Activated CD8-positive, alpha-beta T cell treated with anti-CD3 and anti-CD28 coated beads for 36 hours (primary cell): ENCODE measurements around the gene RASGEF1C. TPM values are rescaled to one million over a fixed set of nuclear protein-coding genes. Genes with fewer than 3 reads are reported as not detected.

Source experiments
- ATAC-seq: fragments of 200-7000 bp; cut with Tn5 transposase; one replicate; pipeline ENCODE4 v1.10.0; 2021; ENCODE audit warnings: mild to moderate bottlenecking, moderate library complexity
- CTCF ChIA-PET: fragments of 350-600 bp; sonication (Branson Sonifier 250); formaldehyde crosslinking; loops from one replicate; lab custom pipeline; 2021; ENCODE audit warnings: antibody characterized with exemption; lab: Charles Lee
- POLR2A ChIA-PET: fragments of 350-600 bp; sonication (Branson Sonifier 250); formaldehyde crosslinking; loops from one replicate; lab custom pipeline; 2021; ENCODE audit warnings: antibody characterized with exemption; lab: Charles Lee
- DNase-seq: peaks from one replicate; pipeline ENCODE4 v3.0.0-alpha.2; 2020
- H3K27ac Mint-ChIP-seq: one replicate; pipeline ENCODE4 v1.8.0; 2021; ENCODE audit warnings: mild to moderate bottlenecking, mixed read lengths
- H3K27me3 Mint-ChIP-seq: one replicate; pipeline ENCODE4 v1.8.0; 2021; ENCODE audit warnings: mixed read lengths
- H3K36me3 Mint-ChIP-seq: one replicate; pipeline ENCODE4 v1.8.0; 2021; ENCODE audit warnings: low read depth, mixed read lengths
- H3K4me1 Mint-ChIP-seq: one replicate; pipeline ENCODE4 v1.8.0; 2021; ENCODE audit warnings: low read depth, mixed read lengths
- H3K4me3 Mint-ChIP-seq: one replicate; pipeline ENCODE4 v1.8.0; 2021; ENCODE audit warnings: mild to moderate bottlenecking, moderate library complexity, mixed read lengths
- H3K9me3 Mint-ChIP-seq: one replicate; pipeline ENCODE4 v1.8.0; 2021; ENCODE audit warnings: mixed read lengths
- CTCF ChIP-seq: fragments of 200-600 bp; IDR thresholded peaks from one replicate; pipeline ENCODE4 v1.8.0; 2022; ENCODE audit warnings: antibody characterized with exemption, mild to moderate bottlenecking
- intact Hi-C: fragments of 100-400 bp; cut with micrococcal nuclease; formaldehyde crosslinking; loops from one replicate; pipeline ENCODE4 v1.10.0; 2022
- total RNA-seq, 2 experiments: library from RNA; stranded (reverse); gene quantifications; one replicate each; pipeline ENCODE4 v1.2.3, GENCODE V29; 2021

The RASGEF1C gene
- total RNA-seq, 2 experiments from 2014 or later = not detected

- H3K9me3 Mint-ChIP-seq = no peaks in the 10 kb centered on the region
- DNase-seq = no peak
- ChIA-PET POLR2A (no interaction called here), CTCF (no interaction called here)
- H3K27ac Mint-ChIP-seq = no peak overlapping the region
- no peak for ATAC-seq
- H3K27me3 Mint-ChIP-seq = no peaks in the 10 kb centered on the region
- no peak overlapping the region for H3K4me3 Mint-ChIP-seq
- no peaks in the 10 kb centered on the region for H3K36me3 Mint-ChIP-seq
- intact Hi-C loops = no loop called here
- no peak for TF ChIP-seq CTCF
- H3K4me1 Mint-ChIP-seq = no peaks in the 10 kb centered on the region
These were observed 111.1 kb downstream of the RASGEF1C start for GRCh38 chr5:180097926-180098325.

- intact Hi-C loops = no loop called here
- H3K4me1 Mint-ChIP-seq = no peaks in the 10 kb centered on the region
- ATAC-seq (no peak), DNase-seq (no peak)
- no peaks in the 10 kb centered on the region for H3K27me3 Mint-ChIP-seq
- ChIA-PET CTCF (no interaction called here), POLR2A (interaction anchor here (0.7 kb wide), 1 partner anchor 24 kb away, joined by 3 read pairs; no protein-coding TSS in a partner anchor)
- no peak for TF ChIP-seq CTCF
- H3K9me3 Mint-ChIP-seq = no peaks in the 10 kb centered on the region
- no peak overlapping the region for H3K27ac Mint-ChIP-seq
- no peak overlapping the region for H3K4me3 Mint-ChIP-seq
- H3K36me3 Mint-ChIP-seq = no peaks in the 10 kb centered on the region
These were observed 111.7 kb downstream of the RASGEF1C start for GRCh38 chr5:180097163-180097894.

- H3K4me1 Mint-ChIP-seq = no peaks in the 10 kb centered on the region
- ChIA-PET POLR2A (no interaction called here), CTCF (no interaction called here)
- H3K9me3 Mint-ChIP-seq = no peaks in the 10 kb centered on the region
- no peaks in the 10 kb centered on the region for H3K27me3 Mint-ChIP-seq
- intact Hi-C loops = no loop called here
- no peak overlapping the region for H3K27ac Mint-ChIP-seq
- no peak for ATAC-seq
- H3K36me3 Mint-ChIP-seq = no peaks in the 10 kb centered on the region
- H3K4me3 Mint-ChIP-seq = no peak overlapping the region
- TF ChIP-seq CTCF = no peak
- DNase-seq = no peak
These were observed 112.4 kb downstream of the RASGEF1C start for GRCh38 chr5:180096616-180097015.

GRCh38 chr5:180095545-180095944 lies 113.5 kb downstream of the RASGEF1C start:
- Mint-ChIP-seq H3K27ac (no peak overlapping the region), H3K27me3 (no peaks in the 10 kb centered on the region), H3K4me1 (no peaks in the 10 kb centered on the region), H3K36me3 (no peaks in the 10 kb centered on the region), H3K4me3 (no peak overlapping the region), H3K9me3 (no peaks in the 10 kb centered on the region)
- intact Hi-C loops = no loop called here
- ATAC-seq (no peak), DNase-seq (no peak)
- no peak for TF ChIP-seq CTCF
- POLR2A ChIA-PET = interaction anchor here (0.6 kb wide), 1 partner anchor 278 kb away, joined by 3 read pairs; no protein-coding TSS in a partner anchor
- CTCF ChIA-PET = no interaction called here

GRCh38 chr5:180093651-180094382 lies 115.2 kb downstream of the RASGEF1C start:
- no peaks in the 10 kb centered on the region for H3K9me3 Mint-ChIP-seq
- DNase-seq (no peak), ATAC-seq (no peak)
- CTCF ChIA-PET = interaction anchor here (2.1 kb wide), 1 partner anchor 235 kb away, joined by 5 read pairs; no protein-coding TSS in a partner anchor
- H3K36me3 Mint-ChIP-seq = no peaks in the 10 kb centered on the region
- no peak overlapping the region for H3K27ac Mint-ChIP-seq
- no peaks in the 10 kb centered on the region for H3K4me1 Mint-ChIP-seq
- POLR2A ChIA-PET = no interaction called here
- no peaks in the 10 kb centered on the region for H3K27me3 Mint-ChIP-seq
- no peak overlapping the region for H3K4me3 Mint-ChIP-seq
- intact Hi-C loops = no loop called here
- no peak for TF ChIP-seq CTCF
